HCT116 (cell line): Measurements from ENCODE around the gene CYP24A1. TPM values are rescaled to one million over a fixed set of nuclear protein-coding genes. Genes with fewer than 3 reads are reported as not detected.

ENCODE experiments used
- ATAC-seq: fragments of 200-7000 bp; cut with Tn5 transposase; 2 replicates; pipeline ENCODE4 v1.9.1; 2020; ENCODE audit warnings: mild to moderate bottlenecking, moderate library complexity
- BruUV-seq: library from RNA; stranded (reverse); fragments of 400-500 nt; replicated peaks from 2 replicates; lab custom pipeline; 2021; lab: Mats Ljungman, UMichigan
- CTCF ChIA-PET: fragments of 300-600 bp; sonication (Branson Sonifier 250); formaldehyde crosslinking; loops from one replicate; lab custom pipeline; 2021; ENCODE audit warnings: antibody characterized with exemption; lab: Charles Lee
- POLR2A ChIA-PET: fragments of 300-600, 350-600 bp; sonication (Branson Sonifier 250); formaldehyde crosslinking; loops from one replicate; lab custom pipeline; 2021; ENCODE audit warnings: antibody characterized with exemption; lab: Charles Lee
- RAD21 ChIA-PET, 2 experiments: fragments of 300-600 bp; sonication (Branson Sonifier 250); formaldehyde crosslinking; loops; one replicate each; lab custom pipeline; 2023; ENCODE audit warnings: low total read pairs in 2 of 2; ENCODE audit not compliant: uncharacterized antibody in 2 of 2, unreplicated experiment in 2 of 2, low non-redundant PET in 1 of 2; lab: Charles Lee
- DNase-seq: peaks from one replicate; pipeline ENCODE4 v3.0.0-alpha.2; 2010; ENCODE audit warnings: low read depth, low spot score
- H2AFZ ChIP-seq: fragments of 200-600 bp; shearing (Covaris generic), sonication (generic); 2 replicates; pipeline ENCODE4 v1.6.1; 2017; ENCODE audit warnings: low read depth, mixed run types, mixed read lengths, antibody characterized with exemption, low read length; ENCODE audit not compliant: poor library complexity, severe bottlenecking
- H3K27ac ChIP-seq: 2 replicates; pipeline ENCODE4 v1.5.1; 2012; ENCODE audit warnings: low read depth, low read length
- H3K27me3 ChIP-seq: fragments of 200-600 bp; sonication (generic); 2 replicates; pipeline ENCODE4 v1.6.1; 2016; ENCODE audit warnings: mixed run types, low read length, mixed read lengths; ENCODE audit not compliant: insufficient read depth
- H3K36me3 ChIP-seq, 2 experiments: fragments of 200-500 bp in 1 of 2; fragments of 200-600 bp in 1 of 2; sonication (Bioruptor generic) in 1 of 2; sonication (generic) in 1 of 2; 2 replicates each; pipeline versions ENCODE4 v1.5.1 to v1.6.1; 2014 to 2016; ENCODE audit warnings: low read length in 2 of 2, inconsistent platforms in 1 of 2, mixed read lengths in 1 of 2, mixed run types in 1 of 2; ENCODE audit not compliant: insufficient read depth in 2 of 2, control insufficient read depth in 1 of 2
- H3K4me1 ChIP-seq, 2 experiments: fragments of 200-600 bp in 1 of 2; sonication (generic) in 1 of 2; 2 replicates each; pipeline versions ENCODE4 v1.5.1 to v1.6.1; 2012 to 2017; ENCODE audit warnings: low read length in 2 of 2, inconsistent platforms in 1 of 2, mild to moderate bottlenecking in 1 of 2, mixed read lengths in 1 of 2, mixed run types in 1 of 2, moderate library complexity in 1 of 2; ENCODE audit not compliant: insufficient read depth in 2 of 2, control insufficient read depth in 1 of 2
- H3K4me2 ChIP-seq: fragments of 200-600 bp; sonication (generic); 2 replicates; pipeline ENCODE4 v1.6.1; 2017; ENCODE audit warnings: mixed run types, low read length, mixed read lengths
- H3K4me3 ChIP-seq, 2 experiments: fragments of 200-600 bp in 1 of 2; sonication (generic) in 1 of 2; replicated peaks in 1 of 2; 2 replicates each; pipeline ENCODE4 v1.5.1; 2011 to 2016; ENCODE audit warnings: low read length in 2 of 2, control low read depth in 1 of 2, low read depth in 1 of 2, mild to moderate bottlenecking in 1 of 2, mixed read lengths in 1 of 2, mixed run types in 1 of 2
- H3K79me2 ChIP-seq: fragments of 200-600 bp; sonication (generic); 2 replicates; pipeline ENCODE4 v1.6.1; 2017; ENCODE audit warnings: mild to moderate bottlenecking, mixed run types, low read length, moderate library complexity, mixed read lengths; ENCODE audit not compliant: insufficient read depth
- H3K9ac ChIP-seq: fragments of 200-600 bp; sonication (generic); 2 replicates; pipeline ENCODE4 v1.6.1; 2016; ENCODE audit warnings: low read length, mixed read lengths
- H3K9me2 ChIP-seq: fragments of 200-600 bp; sonication (generic), shearing (Covaris generic); 2 replicates; pipeline ENCODE4 v1.6.1; 2017; ENCODE audit warnings: mixed run types, mild to moderate bottlenecking, moderate library complexity; ENCODE audit not compliant: insufficient read depth
- H3K9me3 ChIP-seq, 2 experiments: fragments of 200-500 bp in 1 of 2; fragments of 200-600 bp in 1 of 2; sonication (Bioruptor generic) in 1 of 2; sonication (generic) in 1 of 2; 2 replicates each; pipeline ENCODE4 v1.6.1; 2014 to 2017; ENCODE audit warnings: low read length in 2 of 2, mixed read lengths in 2 of 2, inconsistent platforms in 1 of 2, low read depth in 1 of 2, mild to moderate bottlenecking in 1 of 2, mixed run types in 1 of 2, moderate library complexity in 1 of 2; ENCODE audit not compliant: control insufficient read depth in 1 of 2, insufficient read depth in 1 of 2
- H4K20me1 ChIP-seq: fragments of 200-600 bp; sonication (generic), shearing (Covaris generic); 2 replicates; pipeline ENCODE4 v1.6.1; 2017; ENCODE audit warnings: mixed run types, mild to moderate bottlenecking, moderate library complexity; ENCODE audit not compliant: insufficient read depth
- CEBPB ChIP-seq: IDR thresholded peaks from 2 replicates; pipeline ENCODE4 v1.6.1; 2012; ENCODE audit warnings: low read depth
- EGR1 ChIP-seq: IDR thresholded peaks from 2 replicates; pipeline ENCODE4 v1.6.1; 2012; ENCODE audit warnings: low read depth
- ELF1 ChIP-seq: IDR thresholded peaks from 2 replicates; pipeline ENCODE4 v1.6.1; 2012; ENCODE audit warnings: low read depth, borderline replicate concordance
- EZH2 ChIP-seq: fragments of 200-600 bp; sonication (generic); IDR thresholded peaks from 2 replicates; pipeline ENCODE4 v1.6.1; 2017; ENCODE audit warnings: antibody characterized with exemption, mixed run types
- EZH2phosphoT487 ChIP-seq: fragments of 200-600 bp; IDR thresholded peaks from 2 replicates; pipeline ENCODE4 v1.6.1; 2018; ENCODE audit warnings: antibody characterized with exemption, borderline replicate concordance
- JUND ChIP-seq: IDR thresholded peaks from 2 replicates; pipeline ENCODE4 v1.6.1; 2012
- POLR2A ChIP-seq: IDR thresholded peaks from 2 replicates; pipeline ENCODE4 v1.7.0; 2011; ENCODE audit warnings: borderline replicate concordance; ENCODE audit not compliant: insufficient read depth, insufficient read length; ENCODE audit errors: extremely low read depth
- RAD21 ChIP-seq: IDR thresholded peaks from 2 replicates; pipeline ENCODE4 v1.6.1; 2012; ENCODE audit warnings: low read depth, mild to moderate bottlenecking
- SIN3A ChIP-seq: IDR thresholded peaks from 2 replicates; pipeline ENCODE4 v1.6.1; 2012; ENCODE audit warnings: low read depth
- SRF ChIP-seq: IDR thresholded peaks from 2 replicates; pipeline ENCODE4 v1.6.1; 2012; ENCODE audit warnings: low read depth
- TCF7L2 ChIP-seq: IDR thresholded peaks from 2 replicates; pipeline ENCODE4 v1.7.0; 2011; ENCODE audit warnings: borderline replicate concordance, inconsistent platforms; ENCODE audit not compliant: insufficient read depth, insufficient read length; ENCODE audit errors: extremely low read depth
- YY1 ChIP-seq: IDR thresholded peaks from 2 replicates; pipeline ENCODE4 v1.6.1; 2011; ENCODE audit warnings: low read length, low read depth, moderate library complexity, mild to moderate bottlenecking; ENCODE audit not compliant: insufficient replicate concordance; ENCODE audit errors: extremely low read depth
- ZFX ChIP-seq: fragments of 450-650 bp; IDR thresholded peaks from 2 replicates; pipeline ENCODE4 v1.6.1; 2017
- ZNF274 ChIP-seq: fragments of 200-500 bp; sonication (Bioruptor generic); IDR thresholded peaks from 2 replicates; pipeline ENCODE4 v1.6.1; 2014; ENCODE audit warnings: mild to moderate bottlenecking, low read depth, low read length, inconsistent platforms
- intact Hi-C: fragments of 100-400 bp; cut with micrococcal nuclease; formaldehyde crosslinking; loops from 2 replicates; pipeline ENCODE4 v1.10.0; 2022
- total RNA-seq: library from RNA; stranded (reverse); gene quantifications from one replicate; pipeline ENCODE4 v1.2.1, GENCODE V29; 2021; ENCODE audit not compliant: unreplicated experiment
- TF ChIP-seq, protein P1 (sequence below): IDR thresholded peaks from 2 replicates; pipeline ENCODE4 v1.6.1; 2012

Gene CYP24A1
- total RNA-seq, 1 experiment from 2014 or later = 267 TPM

DNA sequence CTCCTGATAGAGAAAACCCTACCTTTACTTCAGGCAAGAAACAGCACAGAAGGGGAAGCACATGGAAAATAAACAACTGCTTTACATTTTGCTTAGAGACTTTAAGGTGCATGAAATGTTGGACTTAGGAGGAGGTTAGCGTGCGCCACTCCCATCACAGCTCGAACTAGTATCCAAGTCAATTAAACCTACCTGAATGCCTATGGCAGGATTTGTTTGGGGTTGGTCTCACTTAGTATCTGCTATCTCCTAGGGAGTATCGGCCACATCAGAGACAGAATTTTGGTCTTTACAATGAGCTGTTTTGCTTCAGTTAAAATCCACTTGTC, 12.0 kb downstream of the CYP24A1 start:
- DNase-seq = no peak
- TF ChIP-seq JUND (no peak), RAD21 (no peak), EZH2phosphoT487 (no peak)
- TF ChIP-seq, all 23 proteins: peak for 0
- no peaks in the 10 kb centered on the region for H3K9me3 ChIP-seq
- H3K9ac ChIP-seq = no peak overlapping the region
- CTCF ChIA-PET = no interaction called here
- no peak for ATAC-seq
- POLR2A ChIA-PET = no interaction called here
- RAD21 ChIA-PET = no interaction called here
- intact Hi-C loops = no loop called here
- H3K9me2 ChIP-seq = no peaks in the 10 kb centered on the region
- BruUV-seq = no TSS peak
- H3K4me1 ChIP-seq = peaks cover 12 to 16% of the 10 kb centered on the region in 2 experiments
- H3K27ac ChIP-seq = peak overlapping the region; percentile 31; the same call in 1 of the 2 replicates
- no peaks in the 10 kb centered on the region for H4K20me1 ChIP-seq
- H3K4me2 ChIP-seq = no peak overlapping the region
- peaks cover 39 to 88% of the 10 kb centered on the region in 2 experiments for H3K36me3 ChIP-seq
- H2AFZ ChIP-seq = no peak overlapping the region
- H3K4me3 ChIP-seq = no peak overlapping the region
- no peaks in the 10 kb centered on the region for H3K27me3 ChIP-seq
- peaks cover 8% of the 10 kb centered on the region; the same call in 1 of the 2 replicates for H3K79me2 ChIP-seq

DNA sequence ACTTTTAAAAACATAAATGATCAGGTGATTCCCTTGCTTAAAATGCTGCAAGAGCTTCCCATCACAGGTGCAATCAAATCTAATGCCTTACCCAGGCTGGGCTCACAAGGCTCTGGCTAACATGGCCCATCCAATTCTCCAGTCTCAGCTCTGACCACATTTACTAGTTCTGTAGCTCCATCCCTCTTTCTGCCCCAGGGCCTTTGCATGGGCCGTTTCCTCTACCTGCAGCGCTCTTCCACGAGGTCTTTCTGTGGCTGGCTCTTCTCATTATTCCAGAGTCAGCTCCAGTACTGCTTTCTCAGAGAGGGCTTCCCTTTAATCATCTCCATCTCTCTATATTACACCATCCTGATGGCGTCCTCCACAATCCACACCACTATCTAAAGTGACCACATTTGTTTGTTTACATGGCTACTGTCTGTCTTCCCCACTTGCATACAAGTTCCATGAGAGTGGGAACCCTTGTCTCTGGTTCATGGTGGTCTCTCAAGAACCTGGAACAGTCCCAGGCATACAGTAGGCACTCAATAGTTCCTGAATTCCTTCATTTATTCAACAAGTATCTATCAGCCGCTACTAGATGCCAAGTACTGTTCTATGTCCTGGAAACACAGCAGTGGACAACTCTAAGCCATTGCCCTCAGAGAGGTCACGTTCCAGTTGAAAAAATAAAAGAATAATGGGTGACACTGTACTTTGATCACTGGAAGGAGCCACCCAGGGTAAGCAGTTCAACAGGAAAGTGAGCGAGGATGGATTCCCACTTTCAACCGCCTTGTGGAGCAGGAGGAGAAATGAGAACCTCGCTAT, 12.6 kb downstream of the CYP24A1 start:
- ChIA-PET RAD21 (no interaction called here), CTCF (no interaction called here), POLR2A (no interaction called here)
- Histone ChIP-seq H3K4me1 (peaks cover 6 to 14% of the 10 kb centered on the region in 2 experiments; a peak in 3 of 4 replicates), H3K9me3 (no peaks in the 10 kb centered on the region), H3K9ac (no peak overlapping the region), H3K4me2 (no peak overlapping the region), H3K79me2 (peaks cover 3% of the 10 kb centered on the region; the same call in 1 of the 2 replicates), H2AFZ (no peak overlapping the region), H3K36me3 (peaks cover 42 to 90% of the 10 kb centered on the region in 2 experiments), H4K20me1 (no peaks in the 10 kb centered on the region), H3K4me3 (no peak overlapping the region), H3K27me3 (no peaks in the 10 kb centered on the region), H3K27ac (peak overlapping the region; percentile 15; the same call in 1 of the 2 replicates), H3K9me2 (no peaks in the 10 kb centered on the region)
- ATAC-seq = no peak
- DNase-seq = no peak
- intact Hi-C loops = no loop called here
- TF ChIP-seq CEBPB (no peak), SIN3A (no peak), YY1 (no peak), ZFX (no peak), EZH2phosphoT487 (no peak), ELF1 (no peak), TCF7L2 (no peak), POLR2A (no peak), ZNF274 (no peak), EGR1 (no peak), EZH2 (no peak), SRF (no peak)
- TF ChIP-seq, protein P1, sequence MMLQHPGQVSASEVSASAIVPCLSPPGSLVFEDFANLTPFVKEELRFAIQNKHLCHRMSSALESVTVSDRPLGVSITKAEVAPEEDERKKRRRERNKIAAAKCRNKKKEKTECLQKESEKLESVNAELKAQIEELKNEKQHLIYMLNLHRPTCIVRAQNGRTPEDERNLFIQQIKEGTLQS = no peak
- BruUV-seq = no TSS peak
